Measurements from ENCODE around the gene CCIN.

- TF ChIP-seq CTCF (CRISPR knock-in tag; IDR thresholded peaks at IDR 0.05) (no peak), NFYB (CRISPR knock-in tag; IDR thresholded peaks at IDR 0.05) (no peak), RBM22 (optimal IDR thresholded peaks at IDR 0.05; ENCODE audit: low read length) (no peak), RBM39 (IDR thresholded peaks at IDR 0.05; ENCODE audit: low read depth, low read length, poor library complexity, severe bottlenecking) (no peak), ZNF484 (CRISPR knock-in tag; IDR thresholded peaks at IDR 0.05; ENCODE audit: borderline replicate concordance, low read depth) (no peak), POLR2AphosphoS5 (IDR thresholded peaks at IDR 0.05; ENCODE audit: low read depth, low read length) (no peak), GABPB1 (CRISPR knock-in tag; IDR thresholded peaks at IDR 0.05) (no peak), STAG1 (CRISPR knock-in tag; IDR thresholded peaks at IDR 0.05) (no peak), ZNF362 (CRISPR knock-in tag; IDR thresholded peaks at IDR 0.05; ENCODE audit: borderline replicate concordance) (no peak), AKAP8 (CRISPR knock-in tag; IDR thresholded peaks at IDR 0.05) (no peak)
- TF ChIP-seq, protein P1, sequence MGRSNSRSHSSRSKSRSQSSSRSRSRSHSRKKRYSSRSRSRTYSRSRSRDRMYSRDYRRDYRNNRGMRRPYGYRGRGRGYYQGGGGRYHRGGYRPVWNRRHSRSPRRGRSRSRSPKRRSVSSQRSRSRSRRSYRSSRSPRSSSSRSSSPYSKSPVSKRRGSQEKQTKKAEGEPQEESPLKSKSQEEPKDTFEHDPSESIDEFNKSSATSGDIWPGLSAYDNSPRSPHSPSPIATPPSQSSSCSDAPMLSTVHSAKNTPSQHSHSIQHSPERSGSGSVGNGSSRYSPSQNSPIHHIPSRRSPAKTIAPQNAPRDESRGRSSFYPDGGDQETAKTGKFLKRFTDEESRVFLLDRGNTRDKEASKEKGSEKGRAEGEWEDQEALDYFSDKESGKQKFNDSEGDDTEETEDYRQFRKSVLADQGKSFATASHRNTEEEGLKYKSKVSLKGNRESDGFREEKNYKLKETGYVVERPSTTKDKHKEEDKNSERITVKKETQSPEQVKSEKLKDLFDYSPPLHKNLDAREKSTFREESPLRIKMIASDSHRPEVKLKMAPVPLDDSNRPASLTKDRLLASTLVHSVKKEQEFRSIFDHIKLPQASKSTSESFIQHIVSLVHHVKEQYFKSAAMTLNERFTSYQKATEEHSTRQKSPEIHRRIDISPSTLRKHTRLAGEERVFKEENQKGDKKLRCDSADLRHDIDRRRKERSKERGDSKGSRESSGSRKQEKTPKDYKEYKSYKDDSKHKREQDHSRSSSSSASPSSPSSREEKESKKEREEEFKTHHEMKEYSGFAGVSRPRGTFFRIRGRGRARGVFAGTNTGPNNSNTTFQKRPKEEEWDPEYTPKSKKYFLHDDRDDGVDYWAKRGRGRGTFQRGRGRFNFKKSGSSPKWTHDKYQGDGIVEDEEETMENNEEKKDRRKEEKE (IDR thresholded peaks at IDR 0.05), result no peak
These were observed 21.6 kb upstream of the CCIN start for GRCh38 chr9:36147441-36148175.

Data from HepG2 (cell line).